IMR-90 (cell line): ENCODE measurements around the gene FKBP6. TPM values are rescaled to one million over a fixed set of nuclear protein-coding genes. Genes with fewer than 3 reads are reported as not detected.

Experiments
- ATAC-seq: fragments of 200-7000 bp; cut with Tn5 transposase; 2 replicates; pipeline ENCODE4 v1.9.1; 2020; ENCODE audit warnings: low read depth, mild to moderate bottlenecking, moderate library complexity
- BruUV-seq: library from RNA; stranded (reverse); fragments of 400-500 nt; replicated peaks from 2 replicates; lab custom pipeline; 2021; lab: Mats Ljungman, UMichigan
- CTCF ChIA-PET: fragments of 300-600 bp; formaldehyde crosslinking; extraction: SDS; loops from one replicate; lab custom pipeline; 2021; ENCODE audit warnings: antibody characterized with exemption; lab: Yijun Ruan, JAX
- POLR2A ChIA-PET: fragments of 300-600 bp; sonication (Branson Sonifier 250); formaldehyde crosslinking; loops from one replicate; lab custom pipeline; 2022; ENCODE audit warnings: antibody characterized with exemption; ENCODE audit not compliant: unreplicated experiment; lab: Charles Lee
- DNase-seq: peaks from one replicate; pipeline ENCODE4 v3.0.0; 2013
- H2AFZ ChIP-seq: replicated peaks from 2 replicates; pipeline ENCODE3; 2013; ENCODE audit warnings: low read length, mild to moderate bottlenecking; ENCODE audit not compliant: poor library complexity
- H2AK5ac ChIP-seq: 2 replicates; pipeline ENCODE4 v1.6.1; 2013; ENCODE audit warnings: low read depth, low read length, inconsistent platforms
- H2AK9ac ChIP-seq: replicated peaks from 2 replicates; pipeline ENCODE3; 2013; ENCODE audit warnings: mild to moderate bottlenecking, low read depth, low read length, moderate library complexity; ENCODE audit not compliant: poor library complexity
- H2BK120ac ChIP-seq: 2 replicates; pipeline ENCODE4 v1.6.1; 2013; ENCODE audit warnings: low read depth, low read length, inconsistent platforms
- H2BK15ac ChIP-seq: 3 replicates; pipeline ENCODE4 v1.6.1; 2013; ENCODE audit warnings: low read depth, low read length, inconsistent platforms
- H2BK20ac ChIP-seq: 2 replicates; pipeline ENCODE4 v1.6.1; 2013; ENCODE audit warnings: low read depth, mild to moderate bottlenecking, inconsistent platforms, low read length, moderate library complexity
- H2BK5ac ChIP-seq: 2 replicates; pipeline ENCODE4 v1.6.1; 2013; ENCODE audit warnings: mild to moderate bottlenecking, low read depth, low read length, inconsistent platforms; ENCODE audit not compliant: poor library complexity, severe bottlenecking
- H3K14ac ChIP-seq: replicated peaks from 2 replicates; pipeline ENCODE4 v1.6.1; 2013; ENCODE audit warnings: low read depth, low read length, inconsistent platforms
- H3K18ac ChIP-seq: 2 replicates; pipeline ENCODE4 v1.6.1; 2013; ENCODE audit warnings: low read depth, low read length, control low read depth
- H3K23ac ChIP-seq: 2 replicates; pipeline ENCODE4 v1.6.1; 2013; ENCODE audit warnings: low read depth, low read length, inconsistent platforms
- H3K27ac ChIP-seq: 2 replicates; pipeline ENCODE4 v1.5.1; 2013; ENCODE audit warnings: mild to moderate bottlenecking, control low read depth, low read length; ENCODE audit not compliant: insufficient read depth
- H3K27me3 ChIP-seq: 2 replicates; pipeline ENCODE4 v1.6.1; 2013; ENCODE audit warnings: low read length; ENCODE audit not compliant: control insufficient read depth, insufficient read depth
- H3K36me3 ChIP-seq: 2 replicates; pipeline ENCODE4 v1.6.1; 2013; ENCODE audit warnings: low read length, mixed read lengths; ENCODE audit not compliant: control insufficient read depth, insufficient read depth
- H3K4ac ChIP-seq: 2 replicates; pipeline ENCODE4 v1.6.1; 2013; ENCODE audit warnings: low read depth, low read length, inconsistent platforms
- H3K4me1 ChIP-seq: 2 replicates; pipeline ENCODE4 v1.6.1; 2013; ENCODE audit warnings: low read length, mixed read lengths; ENCODE audit not compliant: control insufficient read depth, insufficient read depth
- H3K4me2 ChIP-seq: 2 replicates; pipeline ENCODE4 v1.6.1; 2013; ENCODE audit warnings: low read depth, mild to moderate bottlenecking, control low read depth, low read length, moderate library complexity
- H3K4me3 ChIP-seq: 2 replicates; pipeline ENCODE4 v1.5.1; 2013; ENCODE audit warnings: low read depth, mild to moderate bottlenecking, control low read depth, low read length, moderate library complexity; ENCODE audit not compliant: insufficient read depth
- H3K56ac ChIP-seq: 2 replicates; pipeline ENCODE4 v1.6.1; 2013; ENCODE audit warnings: low read length, inconsistent platforms; ENCODE audit not compliant: insufficient read depth; ENCODE audit errors: extremely low read depth
- H3K79me1 ChIP-seq, 2 experiments: 2 replicates each; pipeline ENCODE4 v1.6.1; 2013; ENCODE audit warnings: low read length in 2 of 2, inconsistent platforms in 1 of 2, low read depth in 1 of 2
- H3K9ac ChIP-seq: 2 replicates; pipeline ENCODE4 v1.6.1; 2013; ENCODE audit warnings: low read depth, low read length, control low read depth
- H3K9me1 ChIP-seq: 2 replicates; pipeline ENCODE4 v1.6.1; 2013; ENCODE audit warnings: low read length, inconsistent platforms; ENCODE audit not compliant: insufficient read depth
- H3K9me3 ChIP-seq: 2 replicates; pipeline ENCODE4 v1.6.1; 2013; ENCODE audit warnings: low read length; ENCODE audit not compliant: control insufficient read depth, insufficient read depth
- H4K20me1 ChIP-seq: 2 replicates; pipeline ENCODE4 v1.6.1; 2013; ENCODE audit warnings: low read length, inconsistent platforms; ENCODE audit not compliant: insufficient read depth
- H4K5ac ChIP-seq: 2 replicates; pipeline ENCODE4 v1.6.1; 2013; ENCODE audit warnings: mild to moderate bottlenecking, low read depth, low read length, control low read depth
- H4K8ac ChIP-seq, 2 experiments: 2 replicates each; pipeline ENCODE4 v1.6.1; 2013; ENCODE audit warnings: low read depth in 2 of 2, low read length in 2 of 2, control low read depth in 1 of 2, inconsistent platforms in 1 of 2
- H4K91ac ChIP-seq: 2 replicates; pipeline ENCODE4 v1.6.1; 2013; ENCODE audit warnings: low read depth, low read length, inconsistent platforms; ENCODE audit not compliant: insufficient read depth
- CEBPB ChIP-seq: IDR thresholded peaks from 2 replicates; pipeline ENCODE4 v1.6.1; 2012; ENCODE audit warnings: low read depth, low read length, improper control_type of control experiment
- POLR2A ChIP-seq: IDR thresholded peaks from 2 replicates; pipeline ENCODE4 v1.6.1; 2012; ENCODE audit warnings: mild to moderate bottlenecking, low read depth, low read length
- WGBS, 2 experiments: methylation state at CpG; one replicate each; pipeline versions ENCODE4 v1.1.5 to v1.1.7; 2013; ENCODE audit warnings: missing lambda C conversion rate in 2 of 2; ENCODE audit not compliant: insufficient read length in 1 of 2; ENCODE audit errors: extremely low coverage in 2 of 2; 5-methylcytosine and 5-hydroxymethylcytosine counted together
- dilution Hi-C: fragments of 300-500 bp; cut with HindIII; formaldehyde crosslinking; loops from one replicate; pipeline ENCODE4 v1.14.3; 2018; ENCODE audit warnings: low sequenced_read_pairs; ENCODE audit not compliant: unreplicated experiment
- in situ Hi-C: fragments of 300-500 bp; cut with MboI; formaldehyde crosslinking; loops from 3 replicates; pipeline ENCODE4 v1.14.3; 2019; ENCODE audit warnings: low sequenced_read_pairs, inconsistent platforms, mixed read lengths
- intact Hi-C: fragments of 100-400 bp; cut with micrococcal nuclease; formaldehyde crosslinking; loops from 2 replicates; pipeline ENCODE4 v1.10.0; 2022
- polyA plus RNA-seq, 3 experiments: library from polyadenylated mRNA; depleted of rRNA; stranded (reverse); fragments of >200 nt; gene quantifications; 2 replicates each; pipeline ENCODE4 v1.2.3, GENCODE V29; 2012; ENCODE audit warnings: low replicate concordance in 1 of 3
- total RNA-seq: library from RNA; depleted of rRNA; stranded (reverse); fragments of >200 nt; gene quantifications from 2 replicates; pipeline ENCODE4 v1.2.3, GENCODE V29; 2012
- TF ChIP-seq, protein P1 (sequence below): conservative IDR thresholded peaks from 2 replicates; pipeline ENCODE4 v1.5.1; 2012; ENCODE audit warnings: mild to moderate bottlenecking, low read depth, low read length, improper control_type of control experiment
- TF ChIP-seq, protein P2 (sequence below): fragments of 150-350 bp; IDR thresholded peaks from 2 replicates; pipeline ENCODE4 v1.6.1; 2016; ENCODE audit warnings: low read depth, mild to moderate bottlenecking, low read length, moderate library complexity, borderline replicate concordance

FKBP6 gene
- total and polyA plus RNA-seq, 2 of the 4 experiments (the other 2 are of a cell fraction), result not detected

DNA sequence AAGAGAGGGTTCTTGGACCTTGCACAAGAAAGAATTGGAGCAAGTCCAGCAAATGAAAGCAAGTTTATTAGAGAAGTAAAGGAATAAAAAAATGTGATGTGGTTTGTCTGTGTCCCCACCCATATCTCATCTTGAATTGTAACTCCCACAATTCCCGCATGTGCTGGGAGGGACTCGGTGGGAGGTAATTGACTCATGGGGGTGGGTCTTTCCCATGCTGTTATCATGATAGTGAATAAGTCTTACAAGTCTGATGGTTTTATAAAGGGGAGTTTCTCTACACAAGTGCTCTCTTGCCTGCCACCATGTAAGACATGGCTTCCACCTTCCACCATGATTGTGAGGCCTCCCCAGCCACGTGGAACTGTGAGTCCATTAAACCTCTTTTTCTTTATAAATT is 66.5 kb downstream of the FKBP6 start:
- Histone ChIP-seq H3K23ac (no peak overlapping the region), H3K36me3 (no peaks in the 10 kb centered on the region), H3K4me2 (no peak overlapping the region), H3K9me1 (no peaks in the 10 kb centered on the region), H2BK5ac (no peak overlapping the region), H3K14ac (no peak overlapping the region), H4K8ac (no peak overlapping the region), H3K79me1 (no peaks in the 10 kb centered on the region), H3K56ac (no peak overlapping the region), H3K4ac (no peak overlapping the region), H3K4me1 (no peaks in the 10 kb centered on the region; the same call in 1 of the 2 replicates), H3K27ac (no peak overlapping the region), H3K9me3 (peaks cover 8% of the 10 kb centered on the region; the same call in 1 of the 2 replicates), H3K4me3 (no peak overlapping the region), H2BK120ac (no peak overlapping the region), H3K27me3 (peaks cover 9% of the 10 kb centered on the region; the same call in 1 of the 2 replicates), H3K9ac (no peak overlapping the region), H2AK5ac (no peak overlapping the region), H2AK9ac (no peak overlapping the region), H3K18ac (no peak overlapping the region), H4K20me1 (no peaks in the 10 kb centered on the region), H4K91ac (no peak overlapping the region), H4K5ac (no peak overlapping the region), H2BK15ac (no peak overlapping the region), H2AFZ (no peak overlapping the region), H2BK20ac (no peak overlapping the region)
- in situ Hi-C loops, result no loop called here
- dilution Hi-C loops, result no loop called here
- TF ChIP-seq, protein P1, sequence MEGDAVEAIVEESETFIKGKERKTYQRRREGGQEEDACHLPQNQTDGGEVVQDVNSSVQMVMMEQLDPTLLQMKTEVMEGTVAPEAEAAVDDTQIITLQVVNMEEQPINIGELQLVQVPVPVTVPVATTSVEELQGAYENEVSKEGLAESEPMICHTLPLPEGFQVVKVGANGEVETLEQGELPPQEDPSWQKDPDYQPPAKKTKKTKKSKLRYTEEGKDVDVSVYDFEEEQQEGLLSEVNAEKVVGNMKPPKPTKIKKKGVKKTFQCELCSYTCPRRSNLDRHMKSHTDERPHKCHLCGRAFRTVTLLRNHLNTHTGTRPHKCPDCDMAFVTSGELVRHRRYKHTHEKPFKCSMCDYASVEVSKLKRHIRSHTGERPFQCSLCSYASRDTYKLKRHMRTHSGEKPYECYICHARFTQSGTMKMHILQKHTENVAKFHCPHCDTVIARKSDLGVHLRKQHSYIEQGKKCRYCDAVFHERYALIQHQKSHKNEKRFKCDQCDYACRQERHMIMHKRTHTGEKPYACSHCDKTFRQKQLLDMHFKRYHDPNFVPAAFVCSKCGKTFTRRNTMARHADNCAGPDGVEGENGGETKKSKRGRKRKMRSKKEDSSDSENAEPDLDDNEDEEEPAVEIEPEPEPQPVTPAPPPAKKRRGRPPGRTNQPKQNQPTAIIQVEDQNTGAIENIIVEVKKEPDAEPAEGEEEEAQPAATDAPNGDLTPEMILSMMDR, result no peak
- TF ChIP-seq POLR2A (no peak), CEBPB (no peak)
- TF ChIP-seq, protein P2, sequence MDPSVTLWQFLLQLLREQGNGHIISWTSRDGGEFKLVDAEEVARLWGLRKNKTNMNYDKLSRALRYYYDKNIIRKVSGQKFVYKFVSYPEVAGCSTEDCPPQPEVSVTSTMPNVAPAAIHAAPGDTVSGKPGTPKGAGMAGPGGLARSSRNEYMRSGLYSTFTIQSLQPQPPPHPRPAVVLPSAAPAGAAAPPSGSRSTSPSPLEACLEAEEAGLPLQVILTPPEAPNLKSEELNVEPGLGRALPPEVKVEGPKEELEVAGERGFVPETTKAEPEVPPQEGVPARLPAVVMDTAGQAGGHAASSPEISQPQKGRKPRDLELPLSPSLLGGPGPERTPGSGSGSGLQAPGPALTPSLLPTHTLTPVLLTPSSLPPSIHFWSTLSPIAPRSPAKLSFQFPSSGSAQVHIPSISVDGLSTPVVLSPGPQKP, result no peak
- ChIA-PET POLR2A (no interaction called here), CTCF (no interaction called here)
- DNase-seq (no peak), ATAC-seq (no peak)
- WGBS, 2 experiments, result no CpG with 5 or more reads among the region's 3 CpGs
- intact Hi-C loops, result no loop called here
- BruUV-seq, result no TSS peak
